ENCODE measurements around the gene SDF2L1. TPM values are rescaled to one million over a fixed set of nuclear protein-coding genes. Genes with fewer than 3 reads are reported as not detected.

The SDF2L1 gene
- total RNA-seq, 1 donor from 2014 or later = 61.4 TPM

DNA sequence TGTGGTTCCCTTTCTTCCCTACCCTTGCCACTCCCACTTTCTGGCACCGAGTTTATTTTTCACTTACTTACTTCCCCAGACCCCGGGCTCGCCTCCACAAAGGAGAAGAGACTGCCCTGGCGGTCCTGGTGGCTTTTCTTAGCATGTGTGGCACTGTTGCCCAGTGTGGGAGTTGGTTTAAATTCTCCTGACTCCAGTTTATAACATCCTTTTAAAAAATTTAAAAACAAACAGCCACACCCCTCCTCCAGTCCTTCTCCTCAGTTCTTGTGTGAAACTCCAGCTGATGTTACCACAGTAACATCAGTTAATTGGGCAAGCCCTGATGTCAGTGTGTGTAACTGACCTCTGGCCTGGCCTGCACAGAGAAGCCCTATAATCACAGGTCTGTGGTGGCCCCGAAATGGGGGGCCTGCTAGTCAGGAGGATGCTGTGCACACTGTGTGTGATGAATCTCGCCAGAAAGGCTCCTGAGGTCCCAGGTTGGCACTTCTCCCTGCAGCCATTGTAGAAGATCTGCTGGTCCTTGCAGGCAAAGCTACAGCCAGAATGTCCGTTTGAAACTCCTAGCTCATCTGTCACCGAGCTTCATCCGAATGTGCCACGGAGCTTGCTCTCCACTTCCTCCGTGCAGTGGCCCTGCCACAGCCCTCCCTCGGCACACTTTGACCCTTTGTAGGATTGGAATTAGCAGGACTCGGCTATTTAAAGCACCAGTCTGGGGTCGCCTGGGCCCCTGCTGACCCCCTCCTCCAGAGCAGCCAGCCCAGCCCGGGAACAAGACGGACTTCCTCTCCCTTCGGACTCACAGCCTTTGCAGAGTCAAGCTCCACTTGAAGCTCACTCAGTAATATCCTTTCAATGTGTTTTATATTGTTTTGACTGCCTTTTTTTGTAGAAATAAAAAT is 19.8 kb upstream of the SDF2L1 start:
- no peak for DNase-seq (ENCODE audit: low spot score)

DNA sequence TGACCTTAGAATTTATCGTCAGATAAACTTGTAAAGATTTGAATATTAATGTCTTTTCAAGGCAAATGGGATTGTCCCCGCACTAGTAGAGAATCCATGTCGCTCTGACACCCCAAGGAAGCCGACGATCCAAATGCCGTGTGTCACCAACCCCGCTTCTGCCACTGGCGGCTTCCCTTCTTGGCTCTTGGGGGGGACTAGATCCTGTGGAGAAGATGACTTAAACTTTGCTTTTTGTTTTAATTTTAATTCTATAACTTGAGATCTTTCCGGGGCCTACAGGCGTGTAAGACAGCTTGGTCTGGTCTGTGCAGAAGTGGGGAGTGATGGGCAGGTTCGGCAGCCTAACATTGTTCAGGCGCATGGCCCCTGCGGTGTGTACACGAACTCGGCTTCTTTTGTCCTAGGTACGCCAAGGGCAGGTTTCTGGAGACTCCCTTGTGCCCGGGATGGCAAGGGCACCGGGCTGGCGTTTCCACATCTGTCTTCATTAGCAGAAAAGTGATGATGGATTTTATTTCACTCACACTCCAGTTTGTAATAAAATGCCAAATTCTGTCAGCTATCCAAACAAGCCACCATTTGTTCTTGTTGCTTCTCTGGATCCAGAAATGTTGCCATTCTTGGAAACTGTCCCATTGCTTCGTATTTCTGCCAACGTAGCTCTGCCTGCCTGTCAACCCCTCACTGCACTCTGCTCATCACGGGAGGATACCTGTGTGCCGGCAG is 19.0 kb upstream of the SDF2L1 start:
- DNase-seq (ENCODE audit: low spot score) = no peak

DNA sequence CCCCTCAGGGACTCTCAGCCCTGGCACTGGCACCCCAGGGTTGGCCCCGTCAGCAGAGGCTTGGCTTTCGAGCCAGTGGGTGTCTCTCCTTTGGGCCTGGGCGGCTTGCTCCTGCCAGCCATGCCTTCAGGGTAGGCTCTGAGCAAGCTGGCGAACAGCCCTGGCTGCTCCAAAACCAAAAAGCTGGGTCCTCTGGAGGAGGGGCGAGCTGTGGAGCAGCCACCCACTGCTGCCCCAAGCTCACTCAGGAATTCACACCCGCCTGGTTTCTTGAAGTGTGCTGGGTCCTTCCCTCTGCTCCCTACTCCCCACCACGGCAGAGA is 18.5 kb upstream of the SDF2L1 start:
- DNase-seq (ENCODE audit: low spot score) = no peak

DNA sequence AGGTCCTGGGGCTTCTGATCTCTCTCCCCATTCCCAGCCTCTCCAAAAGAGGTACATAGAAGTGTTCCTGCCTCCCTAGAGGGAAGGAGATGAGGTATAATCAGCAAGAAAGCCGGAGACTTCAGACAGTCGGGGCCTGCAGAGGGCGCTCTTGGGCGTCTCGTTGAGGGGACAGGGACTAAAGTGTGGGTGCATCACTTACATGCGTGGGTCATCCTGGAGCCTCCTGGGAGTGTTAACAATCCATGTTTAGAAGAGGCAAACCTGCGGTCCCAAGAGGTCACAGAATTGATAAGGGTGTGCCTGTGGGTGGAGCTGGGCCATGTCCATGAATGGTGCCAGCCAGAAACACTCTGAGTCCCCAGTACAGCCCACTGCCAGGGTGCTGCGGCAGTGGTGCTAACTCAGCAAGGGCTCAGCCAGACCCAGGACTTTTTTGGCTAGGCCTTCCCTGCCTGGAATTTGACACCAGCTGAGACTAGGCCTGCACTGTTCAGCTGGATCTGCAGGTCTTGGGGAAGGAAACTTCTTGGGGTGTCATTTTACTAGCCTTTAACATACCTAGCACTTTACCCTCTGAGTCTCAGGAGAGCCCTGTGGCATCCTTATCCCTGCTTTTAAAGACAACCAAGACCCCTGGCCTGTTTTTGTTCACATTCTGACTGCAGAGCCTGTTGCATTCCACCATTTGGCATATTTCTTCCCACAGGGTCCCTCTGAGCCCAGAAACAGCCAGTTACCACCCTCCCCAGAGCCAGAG is 17.8 kb upstream of the SDF2L1 start:
- DNase-seq (ENCODE audit: low spot score) = no peak

DNA sequence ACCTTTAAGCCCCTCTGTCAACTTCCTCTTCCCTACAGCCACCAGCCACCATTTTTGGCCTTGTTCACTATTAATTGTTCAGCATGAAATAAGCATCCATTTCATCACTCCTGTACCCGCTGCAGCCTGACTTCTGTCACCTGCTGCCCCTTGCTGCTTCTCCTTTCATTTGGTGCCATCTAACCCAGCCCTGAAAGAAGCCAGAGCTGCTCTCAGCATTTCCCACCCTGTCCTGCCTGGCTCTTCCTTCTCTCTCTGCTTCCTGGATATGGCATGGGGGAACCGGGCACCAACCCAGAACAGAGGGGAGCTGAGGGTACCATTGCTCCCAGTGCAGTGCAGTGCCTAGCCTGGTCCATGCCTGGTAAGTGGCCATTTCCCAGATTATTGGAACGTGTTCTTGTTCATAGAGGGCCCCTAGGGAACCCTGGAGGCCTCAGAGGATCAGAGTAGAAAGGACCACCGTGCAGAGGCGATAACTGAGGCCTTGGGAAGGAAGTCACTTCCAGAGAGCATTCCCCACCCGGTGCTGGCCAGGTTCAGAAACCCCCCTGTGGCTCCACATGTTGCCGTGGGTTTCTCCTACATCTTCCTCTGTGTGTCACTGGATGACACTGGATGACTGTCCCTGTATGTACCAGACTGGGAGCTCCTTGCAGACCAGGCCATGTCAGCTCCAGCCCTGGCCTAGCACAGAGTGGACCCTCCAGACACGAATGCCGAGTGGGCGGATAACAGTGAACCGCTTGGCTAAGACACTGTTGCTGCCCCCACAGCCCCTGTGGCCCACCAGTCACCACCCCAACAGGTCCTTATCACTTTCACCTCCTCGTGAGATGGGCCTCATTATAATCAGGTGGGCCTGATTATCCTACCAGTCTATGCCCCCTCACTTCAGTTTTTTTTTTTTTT is 17.0 kb upstream of the SDF2L1 start:
- DNase-seq (ENCODE audit: low spot score) = no peak

DNA sequence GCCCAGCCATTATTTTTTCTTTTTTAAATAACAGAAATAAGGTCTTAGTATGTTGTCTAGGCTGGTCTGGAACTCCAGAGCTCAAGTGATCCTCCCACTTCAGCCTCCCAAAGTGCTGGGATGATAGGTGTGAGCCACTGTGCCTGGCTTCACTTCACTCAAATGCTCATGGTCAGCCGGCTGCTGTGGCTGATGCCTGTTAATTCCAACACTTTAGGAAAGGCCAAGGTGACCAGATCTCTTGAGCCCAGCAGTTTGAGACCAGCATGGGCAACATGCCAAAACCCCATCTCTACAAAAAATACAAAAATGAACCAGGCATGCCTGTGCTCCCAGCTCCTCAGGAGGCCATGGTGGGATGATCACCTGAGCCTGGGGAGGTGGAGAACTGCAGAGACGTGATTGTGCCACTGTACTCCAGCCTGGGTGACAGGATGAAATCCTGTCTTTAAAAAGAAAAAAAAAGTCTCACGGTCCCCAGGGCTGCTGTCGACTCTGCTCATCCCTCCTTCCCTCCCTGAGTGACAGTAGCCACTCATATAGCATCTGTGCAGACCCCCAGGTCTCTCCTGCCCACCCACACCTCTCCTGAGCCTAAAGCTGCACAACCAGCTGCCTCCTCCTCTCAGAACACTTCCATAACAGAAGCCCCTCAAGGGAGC is 15.9 kb upstream of the SDF2L1 start:
- no peak for DNase-seq (ENCODE audit: low spot score)

DNA sequence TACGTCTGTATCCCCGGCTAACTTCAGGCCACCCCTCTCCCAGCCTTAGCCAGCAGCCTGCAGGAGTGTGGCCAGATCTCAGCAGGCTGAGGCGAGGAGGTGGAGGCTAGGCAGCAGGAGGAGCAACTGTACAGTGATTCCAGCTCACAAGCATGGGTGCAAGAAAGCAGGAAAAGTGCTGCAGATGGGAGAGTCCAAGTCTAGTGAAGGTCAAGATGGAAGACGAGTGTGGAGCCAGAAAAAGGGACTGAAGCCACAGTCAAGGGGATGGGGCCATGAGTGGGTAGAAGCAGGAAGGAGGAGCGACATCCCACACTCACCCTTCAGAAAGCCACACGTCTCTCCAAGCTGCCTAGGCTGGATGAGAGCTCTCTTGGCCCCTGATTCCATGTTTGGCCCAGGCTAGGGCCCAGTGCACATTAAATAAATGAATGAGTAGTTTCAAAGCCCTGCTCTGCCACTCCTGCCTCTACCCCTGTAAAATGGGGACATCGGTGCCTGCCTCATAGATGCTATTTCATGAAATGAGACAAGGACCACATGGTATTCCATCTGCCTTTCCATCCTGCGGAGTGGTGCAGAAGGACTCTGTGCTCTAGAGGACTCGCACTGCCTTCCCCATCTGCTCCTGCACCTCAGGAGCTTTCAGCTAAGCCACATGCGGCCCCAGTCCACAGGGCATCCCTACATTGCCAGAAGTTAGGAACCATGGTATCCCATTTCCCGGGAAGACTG is 15.2 kb upstream of the SDF2L1 start:
- no peak for DNase-seq (ENCODE audit: low spot score)

DNA sequence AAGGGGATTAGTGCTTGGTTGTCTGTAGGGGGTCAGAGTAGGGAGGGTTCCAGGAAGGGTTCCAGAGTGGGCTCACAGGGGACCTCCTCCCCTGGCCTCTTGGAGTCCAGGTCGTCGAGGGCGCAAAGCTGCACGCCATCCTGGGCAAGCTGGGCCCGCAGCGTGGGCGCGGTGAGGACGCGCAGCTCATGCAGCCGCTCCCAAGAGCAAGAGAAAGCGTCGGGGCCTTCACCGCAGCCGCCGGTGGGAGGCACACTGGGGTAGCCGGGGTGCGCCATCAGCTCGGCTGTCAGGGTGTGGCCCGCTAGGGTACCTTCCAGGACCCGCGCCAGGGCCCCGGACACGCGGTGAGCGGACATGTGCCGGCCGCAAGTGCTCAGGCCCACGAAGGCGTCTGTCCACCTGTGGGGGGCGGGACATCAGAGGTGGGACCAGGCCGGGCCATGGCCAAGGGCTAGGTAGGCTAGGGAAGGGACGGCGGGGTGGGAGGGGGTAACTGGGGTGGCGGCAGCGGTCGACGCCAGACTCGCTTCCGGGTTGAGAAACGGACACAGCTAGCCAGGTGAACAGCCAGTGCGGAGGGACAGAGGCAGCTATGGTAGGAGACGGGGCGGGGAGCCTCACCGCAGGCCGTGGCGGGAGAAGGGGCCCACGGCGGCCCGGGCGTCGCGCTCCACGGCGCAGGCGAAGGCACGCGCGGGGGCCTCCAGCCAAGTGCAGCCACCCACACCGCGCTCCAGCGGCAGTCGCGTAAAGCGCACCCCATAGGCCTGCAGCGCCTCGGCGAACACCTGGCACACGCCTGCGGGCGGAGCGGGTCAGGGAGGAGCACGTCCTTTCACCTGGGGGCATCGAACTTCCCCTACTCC is 13.5 kb upstream of the SDF2L1 start:
- DNase-seq (ENCODE audit: low spot score) = no peak

DNA sequence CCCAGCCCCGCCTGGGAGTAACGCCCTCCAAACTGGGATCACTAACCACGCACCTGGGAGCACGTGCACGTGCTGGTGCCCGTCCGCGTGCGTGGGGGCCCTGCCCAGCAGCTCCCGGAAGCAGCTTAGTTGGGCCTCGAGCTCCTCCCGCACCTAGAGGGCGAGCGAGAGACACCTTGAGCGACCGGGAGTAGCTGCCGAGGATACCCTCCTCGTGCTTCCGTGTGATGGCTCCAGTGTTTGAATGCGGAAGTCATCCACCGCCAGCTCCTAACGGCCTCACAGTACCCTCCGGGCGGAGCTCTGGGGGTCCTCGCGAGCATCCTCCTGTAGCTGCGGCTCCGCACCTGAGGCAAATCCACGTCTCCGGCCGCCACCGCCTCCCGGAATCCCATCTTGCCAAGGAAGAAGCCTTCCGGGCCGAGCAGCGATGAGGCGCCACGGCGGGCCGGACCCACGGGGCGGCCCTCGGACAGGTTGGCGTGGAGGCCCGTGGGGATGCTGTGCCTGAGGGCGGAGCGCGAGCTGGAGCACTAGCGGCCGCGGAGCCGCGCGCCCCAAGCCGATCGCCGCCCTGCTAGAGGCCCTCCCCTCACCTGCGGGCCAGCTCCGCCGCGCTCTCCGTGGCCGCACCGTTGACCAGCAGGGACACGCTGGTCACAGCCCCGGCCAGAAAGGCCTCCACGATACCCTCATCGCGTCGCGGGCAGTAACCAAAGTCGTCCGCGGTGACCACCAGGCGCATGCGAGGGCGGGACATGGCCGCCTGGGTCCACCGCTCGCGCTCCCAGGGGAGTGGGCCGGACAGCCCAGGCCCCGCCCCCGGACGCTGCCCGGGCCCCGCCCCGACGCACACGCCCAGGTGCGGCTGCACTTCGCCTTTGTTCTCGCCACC is 12.6 kb upstream of the SDF2L1 start, which contains the start of gene YDJC:
TSS of gene YDJC (minus strand) at position 768 of the 895 bp plus-strand sequence. CDS start at position 760, 8 bp downstream.
- DNase-seq (ENCODE audit: low spot score) = peak; percentile 95

DNA sequence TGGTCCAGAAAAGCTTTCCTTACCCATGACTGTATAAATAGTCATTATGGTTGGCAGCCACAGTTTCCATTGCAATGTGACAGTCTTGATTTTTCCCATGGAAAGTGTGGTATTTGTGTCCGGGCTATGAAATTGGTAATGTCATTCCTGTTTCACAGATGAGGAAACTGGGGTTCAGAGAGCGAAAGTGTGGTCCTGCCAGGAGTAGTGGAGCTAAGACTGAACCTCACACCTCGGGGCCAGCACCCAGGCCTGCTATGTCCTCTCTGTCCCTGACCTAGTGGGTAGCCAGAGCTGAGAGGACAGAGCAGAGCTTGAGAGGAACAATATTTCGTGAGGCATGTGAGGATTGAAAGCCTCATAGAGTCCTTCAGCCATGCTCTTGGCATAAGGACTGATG is 11.1 kb upstream of the SDF2L1 start:
- DNase-seq (ENCODE audit: low spot score) = no peak

DNA sequence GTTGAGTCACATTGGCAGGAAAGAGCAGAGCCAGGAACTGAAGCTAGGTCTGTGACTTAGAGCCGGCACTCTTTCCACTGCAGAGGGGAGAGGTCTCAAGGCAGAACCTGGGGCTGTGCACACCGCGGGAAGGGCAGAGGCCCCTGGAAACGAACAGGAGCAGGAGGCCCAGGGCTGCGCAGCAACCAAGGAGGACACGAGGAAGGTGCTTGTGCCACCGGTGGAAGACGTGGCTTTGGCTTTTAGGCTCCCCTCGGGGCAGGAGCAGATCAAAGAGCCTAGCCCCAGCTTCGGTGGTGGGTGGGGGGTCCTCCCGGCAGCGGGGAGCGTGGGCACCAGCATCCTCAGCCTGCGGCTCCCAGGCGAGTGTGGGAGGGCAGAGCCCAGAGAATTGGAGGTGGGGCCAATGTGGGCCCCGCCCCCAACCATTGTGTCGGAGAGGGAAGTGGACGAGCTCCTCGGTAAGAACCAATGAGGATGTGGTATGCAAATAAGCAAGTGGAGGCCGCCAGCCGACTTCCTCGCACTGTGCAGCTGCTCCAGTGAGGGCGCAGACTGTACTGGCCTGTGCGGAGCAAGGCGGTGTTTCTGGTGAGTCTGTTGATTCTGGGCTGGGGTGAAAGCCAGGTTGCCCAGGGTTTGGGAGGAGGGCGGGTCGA is 9.7 kb upstream of the SDF2L1 start, which contains the start of gene CCDC116:
TSS of gene CCDC116 (plus strand) at position 524 of the 659 bp plus-strand sequence. CDS start 422 bp downstream, outside the sequence.
- DNase-seq (ENCODE audit: low spot score) = no peak

DNA sequence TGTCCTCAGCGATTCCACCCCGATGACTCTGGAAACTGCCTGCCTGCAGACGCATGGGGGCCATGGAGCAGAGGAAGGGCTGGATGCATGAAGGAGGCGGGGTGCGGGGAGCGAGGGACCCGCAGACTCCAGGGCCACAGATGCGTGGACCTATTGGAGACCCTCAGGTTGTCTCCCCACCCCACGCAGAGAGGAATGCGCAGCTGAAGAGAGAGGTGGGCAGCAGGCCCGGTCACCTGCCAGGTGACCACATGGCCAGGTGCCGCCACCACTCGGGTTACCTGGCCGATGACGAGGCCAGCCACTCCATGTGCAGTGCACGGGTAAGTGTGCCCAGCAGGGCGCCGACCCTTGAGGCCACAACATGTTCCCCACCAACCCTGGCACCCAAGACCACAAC is 9.2 kb upstream of the SDF2L1 start:
- no peak for DNase-seq (ENCODE audit: low spot score)

DNA sequence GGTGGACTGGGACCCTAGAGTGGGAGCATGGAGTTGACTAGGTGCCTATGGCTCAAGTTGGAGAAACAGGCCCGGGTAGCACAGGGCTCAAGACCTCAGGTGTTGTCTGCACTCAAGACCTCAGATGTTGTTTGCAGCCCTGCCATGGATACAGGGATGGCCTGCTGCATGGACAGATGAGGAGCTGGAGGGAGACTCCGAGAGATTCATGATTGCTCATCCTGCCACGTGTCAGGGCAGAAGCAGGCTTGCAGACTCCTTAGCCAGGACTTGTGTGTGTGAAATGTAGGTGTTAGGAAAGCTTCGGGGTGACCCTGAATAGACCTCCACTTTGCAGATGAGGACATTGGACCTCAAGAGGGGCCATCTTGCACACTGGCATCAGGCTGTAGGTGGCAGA is 8.6 kb upstream of the SDF2L1 start:
- no peak for DNase-seq (ENCODE audit: low spot score)

DNA sequence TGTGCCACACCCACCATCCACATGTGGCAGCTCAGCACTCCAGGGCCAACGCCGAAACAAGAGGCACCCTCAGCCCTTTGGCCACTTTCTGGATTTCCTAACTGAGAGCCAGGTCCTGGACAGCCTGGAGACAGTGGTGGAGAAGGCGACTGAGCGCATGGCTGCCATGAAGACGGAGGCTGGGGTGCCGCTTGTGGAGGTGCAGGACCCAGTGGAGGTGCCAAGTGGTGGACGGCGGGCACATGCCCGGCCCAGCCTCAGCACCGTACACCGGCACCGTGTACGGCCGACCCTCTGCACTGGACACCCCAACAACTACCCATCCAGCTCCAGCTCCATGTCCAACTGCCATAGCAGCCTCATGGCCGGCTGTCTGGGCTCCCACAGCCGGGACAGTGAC is 8.0 kb upstream of the SDF2L1 start:
- no peak for DNase-seq (ENCODE audit: low spot score)

DNA sequence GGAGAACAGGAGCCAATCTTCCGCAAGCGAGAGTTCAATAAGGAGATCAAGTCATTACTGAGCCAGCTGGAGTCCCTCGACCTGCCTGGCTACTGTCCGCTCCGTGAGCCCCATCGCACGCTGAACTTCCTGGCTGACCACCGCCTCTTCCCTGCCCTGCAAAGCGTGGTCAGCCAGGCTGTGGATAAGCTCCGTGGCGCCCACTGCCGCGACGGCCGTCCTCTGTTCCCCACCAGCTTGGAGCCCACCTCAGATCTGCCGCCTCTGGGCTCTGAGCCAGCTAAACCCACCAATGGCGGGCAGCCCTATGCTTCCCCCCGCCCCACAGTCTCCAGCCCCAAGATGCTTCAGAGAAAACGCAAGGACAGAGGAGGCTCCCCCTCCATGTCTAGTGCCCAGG is 7.3 kb upstream of the SDF2L1 start:
- DNase-seq (ENCODE audit: low spot score) = no peak

DNA sequence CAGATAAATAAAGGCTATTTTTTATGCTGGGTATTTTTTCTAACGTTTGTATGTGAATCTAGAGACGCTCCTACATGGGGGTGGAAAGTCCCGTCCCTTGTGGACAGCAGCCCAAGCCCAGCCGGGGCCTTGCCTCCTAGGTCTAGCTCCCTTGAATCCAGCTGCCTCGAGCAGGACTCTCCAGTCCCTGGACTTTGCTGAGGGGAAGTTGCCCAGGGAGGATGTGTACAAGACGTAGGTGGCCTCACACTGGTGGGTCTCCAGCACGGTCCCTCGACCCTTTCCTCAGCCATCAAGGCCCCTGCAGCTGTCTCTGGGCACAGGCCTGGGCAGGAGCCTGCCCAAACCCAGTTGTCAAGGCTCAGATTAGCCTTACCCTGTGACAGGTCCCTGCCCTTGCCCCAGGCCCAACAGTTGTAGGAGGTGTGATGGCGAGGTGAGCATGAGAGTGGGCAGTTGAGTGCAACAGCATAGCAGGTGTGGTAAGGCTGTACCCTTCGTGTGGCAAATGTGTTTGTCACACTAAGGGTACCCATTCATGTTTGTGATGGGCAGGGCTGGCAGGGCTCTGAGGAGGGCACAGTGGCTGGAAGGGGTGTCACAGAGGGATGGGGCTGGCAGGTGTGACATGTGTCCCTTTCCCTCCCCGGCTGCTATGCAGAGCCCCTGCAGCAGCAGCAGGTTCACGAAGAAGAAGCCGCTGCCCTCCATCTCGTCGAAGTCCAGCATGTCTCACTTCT is 6.2 kb upstream of the SDF2L1 start:
- DNase-seq (ENCODE audit: low spot score) = no peak
